Measurements from ENCODE around the gene C5orf63. TPM values are rescaled to one million over a fixed set of nuclear protein-coding genes. Genes with fewer than 3 reads are reported as not detected.
A peak's percentile ranks its signal among the peaks of the same experiment; 100 is the strongest.

The C5orf63 gene
- total and polyA plus RNA-seq, 2 of the 8 experiments (the other 6 are each of a cell fraction or from before 2014, with no cell fraction given), result 0.67 to 0.71 TPM

GRCh38 chr5:127084656-127085055 is 11.4 kb upstream of the C5orf63 start:
- peaks cover 0 to 5% (median 4%) of the 10 kb centered on the region in 4 experiments; a peak in 5 of 7 replicates for H3K4me1 ChIP-seq (replicated peaks in 1 of 4; ENCODE audit: control insufficient read depth in 3 of 4, insufficient read depth in 4 of 4, low read length in 3 of 4)
- WGBS, 2 experiments (ENCODE audit: extremely low coverage in 1 of 2, insufficient coverage in 1 of 2, insufficient read length in 1 of 2, insufficient replicate concordance in 2 of 2, low coverage in 1 of 2, low lambda C conversion rate in 2 of 2, missing lambda C conversion rate in 1 of 2), result 93% methylated on average over 3 of the region's 3 CpGs; no CpG with 5 or more reads in 1 of the 2 experiments
- POLR2A ChIA-PET (ENCODE audit: partially characterized antibody), result no interaction called here

More at GRCh38 chr5:127084656-127085055, 11.4 kb upstream of the C5orf63 start:
- Histone ChIP-seq H3K4ac (replicated peaks; ENCODE audit: insufficient read length, low read depth, low read length) (no peak overlapping the region), H3K9me3 (ENCODE audit: insufficient read depth in 2 of 2, low read depth in 1 of 2, low read length in 1 of 2) (no peaks in the 10 kb centered on the region), H3K27ac (ENCODE audit: low read depth, low read length) (no peak overlapping the region), H3K79me2 (ENCODE audit: control insufficient read depth in 1 of 2, insufficient read depth in 2 of 2, low read length in 2 of 2) (no peaks in the 10 kb centered on the region), H2BK5ac (ENCODE audit: low read depth, low read length) (no peak overlapping the region), H2BK120ac (replicated peaks; ENCODE audit: low read depth, low read length) (no peak overlapping the region), H3K23me2 (ENCODE audit: low read depth, low read length) (no peaks in the 10 kb centered on the region; the same call in none of the 2 replicates), H3K79me1 (ENCODE audit: low read depth, low read length) (no peaks in the 10 kb centered on the region), H3K36me3 (ENCODE audit: control insufficient read depth in 2 of 4, insufficient read depth in 4 of 4, low read length in 3 of 4) (no peaks in the 10 kb centered on the region), H4K8ac (ENCODE audit: extremely low read depth, insufficient read depth, low read length) (no peak overlapping the region), H3K18ac (ENCODE audit: extremely low read depth, low read length) (no peak overlapping the region), H3K27me3 (replicated peaks in 1 of 4; ENCODE audit: control insufficient read depth in 3 of 4, extremely low read depth in 1 of 4, insufficient read depth in 3 of 4, low read length in 3 of 4) (no peaks in the 10 kb centered on the region), H3K9ac (replicated peaks in 1 of 4; ENCODE audit: extremely low read depth in 1 of 4, low read depth in 3 of 4, low read length in 3 of 4) (no peak overlapping the region), H4K20me1 (replicated peaks in 1 of 2; ENCODE audit: control insufficient read depth in 1 of 2, insufficient read depth in 2 of 2, low read length in 2 of 2) (no peaks in the 10 kb centered on the region), H2BK15ac (ENCODE audit: low read length) (no peak overlapping the region), H4K91ac (replicated peaks; ENCODE audit: insufficient read length, low read length) (no peak overlapping the region), H2AK5ac (ENCODE audit: low read depth, low read length) (no peak overlapping the region), H2BK20ac (ENCODE audit: low read length) (no peak overlapping the region), H3K56ac (replicated peaks; ENCODE audit: insufficient read length, low read depth, low read length) (no peak overlapping the region), H2AFZ (ENCODE audit: low read length) (no peak overlapping the region), H3K23ac (ENCODE audit: insufficient read length) (no peak overlapping the region), H4K5ac (ENCODE audit: insufficient read length, low read depth, low read length) (no peak overlapping the region), H2BK12ac (ENCODE audit: low read depth, low read length) (no peak overlapping the region), H3K4me3 (ENCODE audit: extremely low read depth in 1 of 4, insufficient read depth in 2 of 4, low read depth in 3 of 4, low read length in 4 of 4) (no peak overlapping the region), H3K4me2 (ENCODE audit: insufficient read depth in 1 of 2, low read depth in 2 of 2, low read length in 2 of 2) (no peak overlapping the region), H3K14ac (ENCODE audit: insufficient read length) (no peak overlapping the region)
- TF ChIP-seq BRCA1 (IDR thresholded peaks at IDR 0.05; ENCODE audit: low read depth, low read length), result no peak
- TF ChIP-seq FOSL1 (IDR thresholded peaks at IDR 0.05; ENCODE audit: insufficient read depth, low read depth, low read length), result no peak
- TF ChIP-seq ASH2L (IDR thresholded peaks at IDR 0.05; ENCODE audit: low read length), result no peak
- TF ChIP-seq RAD21 (IDR thresholded peaks at IDR 0.05 in 1 of 2, conservative IDR thresholded peaks at IDR 0.05 in 1 of 2; ENCODE audit: low read depth in 2 of 2, low read length in 2 of 2), result 0 out of 4 replicates have a peak, but pooled peaks of 1 of the 2 experiments have one; percentile 7
- TF ChIP-seq EZH2 (IDR thresholded peaks at IDR 0.05; ENCODE audit: low read depth, low read length, severe bottlenecking), result no peak
- no peak for TF ChIP-seq TAF7 (optimal IDR thresholded peaks at IDR 0.05; ENCODE audit: borderline replicate concordance, low read depth, low read length)
- no peak for TF ChIP-seq GABPA (IDR thresholded peaks at IDR 0.05; ENCODE audit: borderline replicate concordance, insufficient read depth, low read length)
- TF ChIP-seq HDAC6 (IDR thresholded peaks at IDR 0.05; ENCODE audit: low read depth, low read length), result no peak
- no peak for TF ChIP-seq POLR2A (IDR thresholded peaks at IDR 0.05; ENCODE audit: control extremely low read depth in 1 of 2, low read depth in 2 of 2, low read length in 2 of 2)
- DNase-seq (ENCODE audit: low read depth in 1 of 2, low spot score in 2 of 2), result no peak
- CTCF ChIA-PET (ENCODE audit: partially characterized antibody), result interaction anchor here (0.9 kb wide), 1 partner anchor 9 kb away, joined by 4 read pairs; no protein-coding TSS in a partner anchor
- no peak for FAIRE-seq

All from H1 (cell line).